ENCODE measurements around the gene ARHGAP28. TPM values are rescaled to one million over a fixed set of nuclear protein-coding genes. Genes with fewer than 3 reads are reported as not detected.
A peak's percentile ranks its signal among the peaks of the same experiment; 100 is the strongest.

Gene ARHGAP28
- total RNA-seq, 1 experiment from 2014 or later, result 0.41 TPM

GRCh38 chr18:6920099-6920955, 190.8 kb downstream of the ARHGAP28 start:
- ChIA-PET CTCF (interaction anchor here (0.6 to 1.6 kb wide), 6 partner anchors 15 to 257 kb away, joined by 3 to 17 read pairs (median 3); no protein-coding TSS in a partner anchor), POLR2A (no interaction called here)
- Histone ChIP-seq H3K4me3 (ENCODE audit: low read depth in 2 of 2, low read length in 2 of 2) (no peak overlapping the region), H3K9me3 (ENCODE audit: control insufficient read depth, insufficient read depth, low read depth, low read length) (no peaks in the 10 kb centered on the region), H3K36me3 (ENCODE audit: control insufficient read depth, insufficient read depth, low read length) (no peaks in the 10 kb centered on the region), H3K4me1 (ENCODE audit: control insufficient read depth, insufficient read depth, low read length) (no peaks in the 10 kb centered on the region), H3K27me3 (ENCODE audit: control insufficient read depth, insufficient read depth, low read length) (no peaks in the 10 kb centered on the region), H3K27ac (ENCODE audit: low read length) (no peak overlapping the region)
- no peak for ATAC-seq
- intact Hi-C loops (cut with micrococcal nuclease; ENCODE audit: unreplicated experiment) (loop anchor here (5.0 kb wide), 2 partner anchors 82 to 257 kb away; no protein-coding TSS in a partner anchor), in situ Hi-C loops (cut with HindIII; ENCODE audit: low pct_unique_long_range_greater_than_20kb, low sequenced_read_pairs) (no loop called here)
- no peak for TF ChIP-seq TCF7L2 (IDR thresholded peaks at IDR 0.05; ENCODE audit: low read depth, low read length)
- TF ChIP-seq POLR2AphosphoS5 (IDR thresholded peaks at IDR 0.05; ENCODE audit: low read depth, low read length), result no peak
- TF ChIP-seq REST (IDR thresholded peaks at IDR 0.05; ENCODE audit: insufficient read depth in 1 of 2, low read depth in 2 of 2, low read length in 1 of 2), result no peak
- TF ChIP-seq CTCF (IDR thresholded peaks at IDR 0.05), result peak; percentile 90
- no peak for TF ChIP-seq SIN3A (IDR thresholded peaks at IDR 0.05; ENCODE audit: borderline replicate concordance, insufficient read depth, low read depth, low read length)
- BruUV-seq (replicated peaks), result no TSS peak
- peak; percentile 38 for DNase-seq (ENCODE audit: low read depth, low spot score)

GRCh38 chr18:6921571-6921970, 192.1 kb downstream of the ARHGAP28 start:
- TF ChIP-seq TCF7L2 (IDR thresholded peaks at IDR 0.05; ENCODE audit: low read depth, low read length), result no peak
- TF ChIP-seq CTCF (IDR thresholded peaks at IDR 0.05), result no peak
- TF ChIP-seq REST (IDR thresholded peaks at IDR 0.05; ENCODE audit: insufficient read depth in 1 of 2, low read depth in 2 of 2, low read length in 1 of 2), result no peak
- no peak for TF ChIP-seq POLR2AphosphoS5 (IDR thresholded peaks at IDR 0.05; ENCODE audit: low read depth, low read length)
- TF ChIP-seq SIN3A (IDR thresholded peaks at IDR 0.05; ENCODE audit: borderline replicate concordance, insufficient read depth, low read depth, low read length), result no peak
- ChIA-PET POLR2A (no interaction called here), CTCF (no interaction called here)
- Histone ChIP-seq H3K27me3 (ENCODE audit: control insufficient read depth, insufficient read depth, low read length) (no peaks in the 10 kb centered on the region), H3K9me3 (ENCODE audit: control insufficient read depth, insufficient read depth, low read depth, low read length) (no peaks in the 10 kb centered on the region), H3K4me1 (ENCODE audit: control insufficient read depth, insufficient read depth, low read length) (no peaks in the 10 kb centered on the region), H3K27ac (ENCODE audit: low read length) (no peak overlapping the region), H3K36me3 (ENCODE audit: control insufficient read depth, insufficient read depth, low read length) (no peaks in the 10 kb centered on the region), H3K4me3 (ENCODE audit: low read depth in 2 of 2, low read length in 2 of 2) (no peak overlapping the region)
- BruUV-seq (replicated peaks), result no TSS peak
- ATAC-seq (no peak), DNase-seq (ENCODE audit: low read depth, low spot score) (no peak)
- in situ Hi-C loops (cut with HindIII; ENCODE audit: low pct_unique_long_range_greater_than_20kb, low sequenced_read_pairs) (no loop called here), intact Hi-C loops (cut with micrococcal nuclease; ENCODE audit: unreplicated experiment) (loop anchor here (5.0 kb wide), 2 partner anchors 81 to 256 kb away; no protein-coding TSS in a partner anchor)
